ACC112 (cell line): ENCODE data around the gene SLC38A8.
A peak's percentile ranks its signal among the peaks of the same experiment; 100 is the strongest.

ENCODE experiments used
- H2AFZ ChIP-seq: fragments of 200-600 bp; sonication (generic); one replicate; pipeline ENCODE4 v1.6.0; 2017; ENCODE audit warnings: antibody characterized with exemption, low read length; ENCODE audit not compliant: unreplicated experiment
- H3K27ac ChIP-seq: fragments of 200-600 bp; sonication (generic); 2 replicates; pipeline ENCODE4 v1.5.1; 2014; ENCODE audit warnings: low read depth, mild to moderate bottlenecking, antibody characterized with exemption, low read length, moderate library complexity
- H3K27me3 ChIP-seq: fragments of 200-600 bp; sonication (generic); 2 replicates; pipeline ENCODE4 v1.6.1; 2014; ENCODE audit warnings: mild to moderate bottlenecking, antibody characterized with exemption, low read length, moderate library complexity, mixed read lengths; ENCODE audit not compliant: insufficient read depth
- H3K36me3 ChIP-seq: fragments of 200-600 bp; sonication (generic); 2 replicates; pipeline ENCODE4 v1.6.1; 2016; ENCODE audit warnings: mild to moderate bottlenecking, antibody characterized with exemption, low read length, moderate library complexity, mixed read lengths; ENCODE audit not compliant: insufficient read depth
- H3K4me1 ChIP-seq: fragments of 200-600 bp; sonication (generic); one replicate; pipeline ENCODE4 v1.6.1; 2016; ENCODE audit warnings: low read length, mixed read lengths; ENCODE audit not compliant: insufficient read depth, unreplicated experiment, control insufficient read depth
- H3K4me3 ChIP-seq: fragments of 200-600 bp; sonication (generic); 2 replicates; pipeline ENCODE4 v1.5.1; 2014; ENCODE audit warnings: mild to moderate bottlenecking, low read depth, low read length
- H3K79me2 ChIP-seq: fragments of 200-600 bp; sonication (generic); one replicate; pipeline ENCODE4 v1.6.0; 2016; ENCODE audit warnings: low read length; ENCODE audit not compliant: control insufficient read depth, unreplicated experiment, insufficient read depth

Gene SLC38A8

DNA sequence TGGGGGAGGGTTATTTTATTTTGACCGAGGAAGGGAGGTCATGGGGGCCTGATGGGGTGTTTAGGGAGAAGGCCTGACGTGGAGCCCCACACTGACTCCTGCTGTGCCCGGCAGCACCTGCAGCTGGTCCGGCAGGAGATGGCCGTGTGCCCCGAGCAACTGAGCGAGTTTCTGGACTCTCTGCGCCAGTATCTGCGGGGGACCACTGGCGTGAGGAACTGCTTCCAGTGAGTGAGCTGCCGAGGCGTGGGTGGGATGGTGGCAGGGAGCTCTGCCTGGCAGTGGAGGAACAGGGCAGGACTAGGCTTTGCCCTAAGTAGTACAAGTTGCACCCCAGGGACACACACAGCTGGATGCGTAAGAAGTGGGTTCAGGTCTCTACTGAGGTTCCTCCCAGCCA lies 44.5 kb downstream of the SLC38A8 start:
- H3K4me3 ChIP-seq, result no peak overlapping the region
- H3K27me3 ChIP-seq, result no peaks in the 10 kb centered on the region
- no peaks in the 10 kb centered on the region for H3K79me2 ChIP-seq
- H3K27ac ChIP-seq, result no peak overlapping the region
- no peaks in the 10 kb centered on the region for H3K36me3 ChIP-seq
- H3K4me1 ChIP-seq, result peaks cover 23% of the 10 kb centered on the region
- H2AFZ ChIP-seq, result no peak overlapping the region

DNA sequence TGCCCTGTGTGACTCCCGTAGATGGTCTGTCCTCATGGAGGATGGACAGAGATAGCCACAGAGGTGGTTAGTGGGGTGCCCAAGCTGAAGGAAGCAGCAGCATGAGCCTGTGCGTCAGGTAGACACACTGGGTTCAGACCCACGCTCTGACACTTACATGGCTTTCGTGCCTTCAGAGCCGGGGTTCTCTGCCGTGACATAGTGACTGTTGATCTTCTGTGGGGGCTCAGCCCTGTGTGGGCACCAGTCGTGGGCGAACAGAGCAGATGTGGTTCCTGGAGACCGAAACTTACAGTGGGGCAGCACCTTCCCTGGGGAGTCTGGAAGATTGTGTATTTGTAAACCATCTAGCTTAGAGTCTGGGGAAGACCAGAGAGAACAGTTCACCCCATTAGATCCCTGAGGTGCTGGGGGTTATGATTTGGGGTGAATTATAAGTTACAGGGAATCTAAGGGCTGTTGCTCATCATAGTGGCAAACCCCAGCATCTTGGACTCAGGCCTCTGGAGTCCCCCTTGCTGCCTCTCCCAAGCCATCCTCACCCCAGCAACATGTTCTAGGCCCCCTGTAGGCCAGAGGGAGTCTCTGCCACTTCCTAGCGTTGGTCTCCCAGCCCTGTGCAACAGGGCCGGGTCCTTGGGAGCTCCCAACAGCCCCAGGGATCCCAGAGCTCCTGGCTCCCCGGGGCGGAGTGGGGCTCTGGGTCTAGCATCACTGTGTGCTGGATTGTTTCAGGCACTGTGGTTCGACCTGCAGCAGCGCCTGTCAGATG lies 45.9 kb downstream of the SLC38A8 start:
- no peaks in the 10 kb centered on the region for H3K27me3 ChIP-seq
- H3K36me3 ChIP-seq, result no peaks in the 10 kb centered on the region
- peaks cover 30% of the 10 kb centered on the region for H3K4me1 ChIP-seq
- H3K79me2 ChIP-seq, result no peaks in the 10 kb centered on the region
- H3K4me3 ChIP-seq, result no peak overlapping the region
- no peak overlapping the region for H2AFZ ChIP-seq
- no peak overlapping the region for H3K27ac ChIP-seq

DNA sequence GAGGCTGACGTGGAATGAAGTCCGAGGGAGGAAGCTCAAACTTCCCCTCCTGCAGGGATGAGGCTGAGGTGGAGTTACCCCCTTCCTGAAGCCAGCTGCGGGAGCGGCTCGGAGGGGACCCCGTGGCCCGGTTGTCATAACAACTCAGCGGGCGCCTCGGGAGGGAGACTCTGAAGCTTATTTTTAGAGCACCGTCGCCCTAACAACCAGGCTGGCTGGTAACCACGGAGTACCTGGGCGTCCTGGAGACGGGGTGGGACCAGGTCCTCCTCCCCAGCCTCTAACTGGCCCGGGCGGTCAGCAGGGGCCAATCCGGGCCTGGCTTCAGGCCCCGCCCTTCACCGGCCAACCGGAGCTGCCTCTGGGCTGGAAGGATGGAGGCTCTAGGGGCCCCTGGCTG lies 46.8 kb downstream of the SLC38A8 start:
- peaks cover 30% of the 10 kb centered on the region for H3K4me1 ChIP-seq
- H3K36me3 ChIP-seq, result no peaks in the 10 kb centered on the region
- no peak overlapping the region for H2AFZ ChIP-seq
- no peak overlapping the region for H3K27ac ChIP-seq
- H3K4me3 ChIP-seq, result no peak overlapping the region
- H3K79me2 ChIP-seq, result no peaks in the 10 kb centered on the region
- no peaks in the 10 kb centered on the region for H3K27me3 ChIP-seq

DNA sequence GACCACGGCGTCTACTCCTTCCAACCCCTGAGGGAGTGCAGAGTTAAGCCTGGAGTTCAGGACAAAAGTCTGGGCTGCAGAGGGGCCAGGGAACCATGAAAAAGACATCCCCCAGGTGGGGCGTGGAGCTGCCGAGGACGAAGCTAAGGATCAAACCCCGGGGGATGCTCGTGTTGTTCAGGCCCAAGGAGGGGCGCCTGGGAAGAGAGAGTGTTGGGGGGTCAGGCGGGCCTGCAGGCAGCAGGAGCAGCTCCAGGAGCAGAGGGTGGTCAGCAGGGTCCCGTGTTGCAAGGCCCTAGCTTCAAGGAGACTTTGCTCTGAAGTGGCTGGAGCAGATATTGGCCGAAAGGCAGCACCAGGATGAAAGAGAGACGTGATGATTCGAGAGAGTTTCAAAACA lies 47.9 kb downstream of the SLC38A8 start:
- H3K4me1 ChIP-seq, result peaks cover 30% of the 10 kb centered on the region
- peaks cover 4% of the 10 kb centered on the region for H3K27me3 ChIP-seq
- H2AFZ ChIP-seq, result peak overlapping the region; percentile 57
- H3K4me3 ChIP-seq, result no peak overlapping the region
- H3K79me2 ChIP-seq, result no peaks in the 10 kb centered on the region
- no peak overlapping the region for H3K27ac ChIP-seq
- no peaks in the 10 kb centered on the region for H3K36me3 ChIP-seq

DNA sequence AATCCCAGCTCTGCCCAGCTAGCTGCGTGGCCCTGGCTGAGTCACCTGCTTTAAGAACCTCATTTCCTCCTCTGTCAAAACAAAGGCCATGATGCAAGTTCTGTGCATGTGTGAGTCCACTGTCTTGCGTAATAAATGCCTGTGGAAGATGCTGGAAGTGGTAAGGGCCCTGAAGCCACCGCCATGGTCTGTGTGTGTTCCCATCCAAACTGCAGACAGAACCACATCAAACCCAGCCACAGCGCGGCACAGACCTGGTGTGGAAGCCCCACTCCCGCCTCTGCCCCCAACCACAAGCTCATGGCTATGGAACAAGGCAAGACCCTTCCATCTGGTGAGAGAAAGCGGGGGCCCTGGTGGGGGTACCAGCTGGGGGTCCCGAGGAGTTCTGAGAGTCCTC lies 48.5 kb downstream of the SLC38A8 start:
- no peaks in the 10 kb centered on the region for H3K36me3 ChIP-seq
- H3K79me2 ChIP-seq, result no peaks in the 10 kb centered on the region
- peaks cover 9% of the 10 kb centered on the region for H3K27me3 ChIP-seq
- H2AFZ ChIP-seq, result peak overlapping the region; percentile 57
- no peak overlapping the region for H3K27ac ChIP-seq
- H3K4me1 ChIP-seq, result peaks cover 30% of the 10 kb centered on the region
- H3K4me3 ChIP-seq, result no peak overlapping the region

DNA sequence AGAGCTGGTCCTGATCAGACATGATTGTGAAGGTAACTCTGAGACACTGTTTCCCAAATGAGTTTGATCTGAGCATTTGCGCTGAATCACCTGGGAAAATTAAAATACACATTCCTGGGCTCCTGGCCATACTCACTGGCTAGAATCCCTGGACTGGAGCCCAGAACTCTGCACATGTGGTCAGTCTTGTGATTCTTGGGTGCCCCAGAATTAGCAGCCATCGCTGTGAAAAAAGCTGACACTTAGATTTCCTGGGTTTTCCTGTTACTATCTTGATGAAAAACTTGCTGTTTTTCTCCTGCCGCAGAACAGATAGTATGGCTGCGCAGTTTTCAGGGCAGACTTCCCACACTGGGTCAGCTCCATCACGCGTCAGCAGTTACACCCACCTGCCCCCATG lies 50.0 kb downstream of the SLC38A8 start:
- Histone ChIP-seq H3K4me3 (no peak overlapping the region), H3K4me1 (peaks cover 30% of the 10 kb centered on the region), H3K27me3 (peaks cover 17% of the 10 kb centered on the region), H3K36me3 (no peaks in the 10 kb centered on the region), H2AFZ (peak overlapping the region; percentile 73), H3K27ac (0 out of 2 replicates have a peak overlapping the region, but pooled peaks have one; percentile 18), H3K79me2 (no peaks in the 10 kb centered on the region)

DNA sequence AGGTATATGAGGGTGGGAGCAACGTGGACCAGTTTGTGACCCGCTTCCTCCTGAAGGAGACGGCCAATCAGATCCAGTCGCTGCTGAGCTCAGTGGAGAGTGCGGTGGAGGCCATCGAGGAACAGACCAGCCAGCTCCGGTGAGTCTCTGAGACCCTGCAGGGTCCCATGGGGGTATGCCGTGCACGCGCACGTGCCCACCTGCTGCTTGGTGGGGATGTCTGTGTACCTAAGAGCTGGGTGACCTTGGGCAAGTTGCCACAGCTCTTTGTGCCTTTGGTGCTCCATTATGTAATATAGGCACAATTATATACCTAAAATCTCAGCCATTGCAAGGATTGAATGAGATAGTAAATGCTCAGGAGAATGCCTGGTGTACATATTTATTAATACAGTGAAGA lies 52.1 kb downstream of the SLC38A8 start:
- no peak overlapping the region for H3K27ac ChIP-seq

DNA sequence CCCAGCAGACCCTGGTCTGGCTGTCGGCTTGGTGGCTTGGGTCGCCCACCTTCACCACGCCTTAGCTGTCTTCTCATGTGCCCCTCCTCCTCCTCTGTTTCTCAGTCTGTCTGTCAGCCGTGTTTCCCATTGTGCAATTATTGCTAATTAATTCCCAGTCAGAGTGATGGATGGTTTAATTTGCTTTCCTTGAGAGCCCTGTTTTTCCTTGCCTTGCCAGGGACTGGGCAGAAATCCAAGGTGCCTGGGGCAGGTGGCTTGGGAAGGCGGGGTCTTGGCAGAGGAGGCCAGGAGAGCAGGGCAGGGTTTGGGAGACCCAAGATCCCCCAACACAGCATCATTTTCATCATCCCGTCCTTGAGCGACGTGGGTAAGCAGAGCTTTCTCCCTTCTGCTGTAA lies 53.3 kb downstream of the SLC38A8 start:
- peaks cover 25% of the 10 kb centered on the region for H3K27me3 ChIP-seq
- no peaks in the 10 kb centered on the region for H3K79me2 ChIP-seq
- H3K27ac ChIP-seq, result no peak overlapping the region
- no peak overlapping the region for H2AFZ ChIP-seq
- no peak overlapping the region for H3K4me3 ChIP-seq
- peaks cover 20% of the 10 kb centered on the region for H3K4me1 ChIP-seq
- no peaks in the 10 kb centered on the region for H3K36me3 ChIP-seq

More for the DNA sequence above, 52.1 kb downstream of the SLC38A8 start:
- Histone ChIP-seq H3K4me1 (peaks cover 30% of the 10 kb centered on the region), H2AFZ (no peak overlapping the region), H3K36me3 (no peaks in the 10 kb centered on the region), H3K27me3 (peaks cover 25% of the 10 kb centered on the region), H3K4me3 (no peak overlapping the region), H3K79me2 (no peaks in the 10 kb centered on the region)

DNA sequence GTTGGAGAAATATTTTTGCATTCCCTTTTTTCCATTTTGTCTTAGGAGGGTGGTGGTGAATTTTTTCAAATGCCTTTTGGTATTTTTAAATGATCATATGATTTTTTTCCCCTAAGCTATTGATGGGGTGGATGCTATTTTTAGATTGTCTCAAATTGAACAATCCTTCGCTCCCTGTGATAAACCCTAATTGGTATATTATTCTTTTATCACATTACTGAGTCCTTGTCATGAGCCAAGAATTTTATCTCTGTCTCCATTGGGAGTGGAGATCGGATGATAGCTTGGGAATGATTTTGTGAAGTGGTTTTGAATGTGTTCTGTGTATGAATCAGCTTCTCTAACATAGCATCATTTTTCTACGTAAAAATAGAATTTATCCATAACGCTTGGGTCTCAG lies 59.1 kb downstream of the SLC38A8 start:
- Histone ChIP-seq H3K27ac (no peak overlapping the region), H3K36me3 (no peaks in the 10 kb centered on the region), H3K4me1 (no peaks in the 10 kb centered on the region), H3K27me3 (peaks cover 10% of the 10 kb centered on the region), H3K4me3 (no peak overlapping the region), H3K79me2 (no peaks in the 10 kb centered on the region), H2AFZ (no peak overlapping the region)

DNA sequence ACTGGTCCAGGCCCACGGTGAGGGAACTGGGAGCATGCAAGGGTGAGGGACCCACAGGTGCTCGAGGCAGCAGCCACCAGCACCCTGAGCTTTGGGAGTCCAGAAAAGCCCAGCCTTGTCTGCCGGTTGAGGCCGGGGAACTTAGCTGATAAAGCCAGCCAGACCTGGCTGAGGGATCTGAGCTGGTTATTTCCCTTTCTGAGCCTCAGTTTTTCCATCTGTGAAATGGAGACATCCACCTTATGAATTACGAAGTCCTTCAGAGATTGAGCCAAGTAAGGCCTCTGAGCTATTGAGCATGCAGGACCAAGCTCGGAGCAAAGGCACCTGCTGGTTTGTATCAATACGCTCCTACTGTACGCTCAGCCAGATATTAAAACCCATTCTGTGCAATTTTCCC lies 60.8 kb downstream of the SLC38A8 start:
- no peak overlapping the region for H3K27ac ChIP-seq
- no peak overlapping the region for H2AFZ ChIP-seq
- 0 out of 2 replicates have a peak, but pooled peaks cover 2% of the 10 kb centered on the region for H3K27me3 ChIP-seq
- no peaks in the 10 kb centered on the region for H3K36me3 ChIP-seq
- H3K4me1 ChIP-seq, result no peaks in the 10 kb centered on the region
- no peak overlapping the region for H3K4me3 ChIP-seq
- no peaks in the 10 kb centered on the region for H3K79me2 ChIP-seq

DNA sequence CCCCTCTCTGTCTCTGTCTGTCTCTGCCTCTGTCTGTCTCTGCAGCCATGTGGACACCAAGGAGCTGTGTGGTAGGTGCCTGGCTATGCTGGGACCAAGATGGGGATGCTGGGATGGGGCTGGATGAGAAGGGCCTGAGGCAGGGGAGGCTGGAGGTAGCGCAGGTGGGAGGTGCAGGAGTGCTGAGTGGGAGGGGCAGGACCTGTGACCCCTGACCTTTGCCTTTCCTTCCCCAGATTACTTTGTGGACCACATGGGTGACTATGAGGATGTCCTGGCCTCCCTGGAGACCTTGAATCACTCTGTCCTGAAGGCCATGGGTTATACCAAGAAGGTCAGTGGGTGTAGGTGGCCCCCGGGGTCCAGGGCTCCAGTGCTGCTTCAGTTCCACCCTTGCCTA lies 61.8 kb downstream of the SLC38A8 start:
- Histone ChIP-seq H3K79me2 (no peaks in the 10 kb centered on the region), H3K27ac (no peak overlapping the region), H3K4me3 (no peak overlapping the region), H3K36me3 (no peaks in the 10 kb centered on the region), H3K27me3 (no peaks in the 10 kb centered on the region), H3K4me1 (no peaks in the 10 kb centered on the region), H2AFZ (no peak overlapping the region)
